Measurements from ENCODE around the gene SIGLEC6.

Gene SIGLEC6

GRCh38 chr19:51531349-51532315 is at the start of gene SIGLEC6:
TSS of gene SIGLEC6 (minus strand) at chr19:51531670. CDS start at chr19:51531648, 22 bp downstream.
- in situ Hi-C loops (cut with MboI; ENCODE audit: low sequenced_read_pairs): no loop called here

DNA sequence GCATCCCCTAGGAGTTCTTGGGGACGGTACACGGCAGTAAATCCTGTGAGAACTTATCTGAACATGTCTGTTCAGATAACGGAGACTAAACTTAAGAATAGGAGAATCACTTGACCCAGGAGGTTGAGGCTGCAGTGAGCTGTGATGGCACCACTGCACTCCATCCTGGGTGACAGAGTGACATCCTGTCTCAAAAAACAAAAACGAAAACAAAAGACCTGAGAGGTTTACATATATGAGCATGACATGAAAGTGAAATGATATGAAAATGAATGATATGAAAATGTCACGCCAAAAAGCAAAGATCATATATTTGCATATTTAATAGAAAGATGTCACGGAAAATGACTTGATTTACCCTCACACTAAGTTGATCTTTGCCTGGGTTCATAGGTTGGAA is 45.4 kb upstream of the SIGLEC6 start:
- in situ Hi-C loops (cut with MboI; ENCODE audit: low sequenced_read_pairs): no loop called here

- in situ Hi-C loops (cut with MboI; ENCODE audit: low sequenced_read_pairs): no loop called here
Observed at GRCh38 chr19:51573331-51573730, 41.9 kb upstream of the SIGLEC6 start.

GRCh38 chr19:51572908-51573307 is 41.4 kb upstream of the SIGLEC6 start:
- in situ Hi-C loops (cut with MboI; ENCODE audit: low sequenced_read_pairs): no loop called here

DNA sequence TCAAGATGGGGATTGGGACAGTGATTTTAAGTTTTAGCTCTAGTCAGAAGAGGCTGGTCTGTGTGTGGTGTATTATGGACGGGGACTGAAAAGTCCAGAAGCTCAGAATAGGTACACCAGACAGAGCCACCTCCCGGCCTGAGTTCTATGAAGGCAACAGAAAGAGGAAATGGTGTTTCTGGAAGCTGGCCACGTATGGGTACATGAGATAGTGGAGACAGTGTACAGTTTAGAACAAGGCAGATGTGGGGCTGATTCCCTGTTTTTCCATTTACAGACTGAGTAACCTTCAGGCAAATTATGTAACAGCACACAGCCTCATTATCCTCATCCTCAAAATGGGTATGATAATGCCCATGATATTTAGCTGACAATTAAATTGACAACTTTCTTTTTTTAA is 40.9 kb upstream of the SIGLEC6 start:
- in situ Hi-C loops (cut with MboI; ENCODE audit: low sequenced_read_pairs): no loop called here

- in situ Hi-C loops (cut with MboI; ENCODE audit: low sequenced_read_pairs): no loop called here
Observed at GRCh38 chr19:51571599-51571998, 40.1 kb upstream of the SIGLEC6 start.

DNA sequence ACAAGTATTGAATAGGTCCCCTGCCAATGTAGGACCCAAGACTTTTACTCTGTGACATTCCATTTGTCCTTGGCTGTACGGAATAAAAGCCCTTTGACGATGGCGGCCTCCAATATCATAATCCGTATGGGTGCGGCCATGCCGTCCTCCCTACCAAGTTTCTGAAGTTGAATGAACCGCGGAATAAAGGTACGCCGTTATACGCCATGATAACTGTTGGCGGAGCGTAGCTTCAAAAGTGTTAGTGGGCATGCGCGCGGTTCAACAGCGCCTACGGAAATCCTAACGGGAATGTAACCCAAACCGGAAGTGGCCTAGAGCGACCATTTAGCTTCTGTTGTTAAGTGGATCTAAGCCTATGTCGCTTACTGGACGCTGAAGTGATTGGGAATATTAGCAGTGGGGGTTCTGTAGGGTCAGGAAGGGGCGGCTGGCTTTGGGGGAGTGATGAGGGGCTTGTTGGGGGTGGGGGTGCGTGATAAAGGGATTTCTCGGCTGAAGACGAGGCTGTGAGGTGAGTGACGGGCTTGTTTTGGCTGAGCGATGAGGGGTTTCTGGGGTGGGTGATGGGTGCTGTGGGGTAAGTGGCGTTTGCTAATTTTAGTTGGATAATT is 39.6 kb upstream of the SIGLEC6 start, which contains the start of gene ZNF175:
TSS of gene ZNF175 (plus strand) at position 322 of the 614 bp plus-strand sequence. CDS start 2,047 bp downstream, outside the sequence.
- in situ Hi-C loops (cut with MboI; ENCODE audit: low sequenced_read_pairs): no loop called here

- in situ Hi-C loops (cut with MboI; ENCODE audit: low sequenced_read_pairs): no loop called here
Observed at GRCh38 chr19:51568456-51568855, 37.0 kb upstream of the SIGLEC6 start.

- in situ Hi-C loops (cut with MboI; ENCODE audit: low sequenced_read_pairs): no loop called here
Observed at GRCh38 chr19:51567583-51567982, 36.1 kb upstream of the SIGLEC6 start.

GRCh38 chr19:51566489-51567100 is 35.1 kb upstream of the SIGLEC6 start:
- in situ Hi-C loops (cut with MboI; ENCODE audit: low sequenced_read_pairs): no loop called here

DNA sequence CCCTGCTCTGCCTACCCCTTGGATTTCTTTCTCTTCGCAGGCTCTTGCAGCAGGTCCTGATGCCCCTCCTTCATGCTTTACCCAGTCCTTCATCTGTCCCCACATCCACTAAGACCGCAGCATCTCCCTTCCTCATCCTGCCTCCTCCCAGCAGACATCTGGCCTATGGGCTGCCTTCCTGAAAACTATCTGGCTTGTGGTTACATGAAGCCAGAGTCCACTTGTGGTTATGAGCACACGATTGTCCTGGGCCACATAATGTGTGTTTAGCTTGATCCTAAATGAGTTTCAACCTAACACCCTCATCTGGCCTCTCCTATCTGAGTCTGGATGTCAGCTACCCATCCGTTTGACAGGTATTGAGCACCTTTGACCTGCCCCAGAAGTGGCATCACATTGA is 34.1 kb upstream of the SIGLEC6 start:
- in situ Hi-C loops (cut with MboI; ENCODE audit: low sequenced_read_pairs): no loop called here

- in situ Hi-C loops (cut with MboI; ENCODE audit: low sequenced_read_pairs): no loop called here
Observed at GRCh38 chr19:51564791-51565190, 33.3 kb upstream of the SIGLEC6 start.

GRCh38 chr19:51560339-51560738 is 28.9 kb upstream of the SIGLEC6 start:
- in situ Hi-C loops (cut with MboI; ENCODE audit: low sequenced_read_pairs): no loop called here

DNA sequence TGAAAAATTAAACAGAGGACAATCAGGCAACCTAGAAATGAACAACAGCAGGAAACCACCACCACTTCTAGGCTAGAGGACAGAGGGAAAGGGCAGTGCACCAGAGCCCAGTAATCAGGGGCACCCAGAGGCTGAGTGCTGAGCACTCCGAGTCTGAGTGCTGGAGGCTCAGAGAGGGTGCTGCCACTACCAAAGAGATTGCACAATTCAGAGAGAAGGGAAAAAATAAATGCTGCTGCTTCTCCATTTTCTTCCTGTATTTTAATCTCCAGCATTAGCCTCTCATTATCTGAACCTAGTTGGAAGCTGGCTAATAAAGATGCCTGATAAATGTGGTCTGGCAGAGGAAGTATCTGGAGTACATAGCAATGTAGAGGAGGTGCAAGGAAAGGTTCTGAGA is 27.8 kb upstream of the SIGLEC6 start:
- in situ Hi-C loops (cut with MboI; ENCODE audit: low sequenced_read_pairs): no loop called here

GRCh38 chr19:51552996-51553725 is 21.7 kb upstream of the SIGLEC6 start:
- in situ Hi-C loops (cut with MboI; ENCODE audit: low sequenced_read_pairs): no loop called here

DNA sequence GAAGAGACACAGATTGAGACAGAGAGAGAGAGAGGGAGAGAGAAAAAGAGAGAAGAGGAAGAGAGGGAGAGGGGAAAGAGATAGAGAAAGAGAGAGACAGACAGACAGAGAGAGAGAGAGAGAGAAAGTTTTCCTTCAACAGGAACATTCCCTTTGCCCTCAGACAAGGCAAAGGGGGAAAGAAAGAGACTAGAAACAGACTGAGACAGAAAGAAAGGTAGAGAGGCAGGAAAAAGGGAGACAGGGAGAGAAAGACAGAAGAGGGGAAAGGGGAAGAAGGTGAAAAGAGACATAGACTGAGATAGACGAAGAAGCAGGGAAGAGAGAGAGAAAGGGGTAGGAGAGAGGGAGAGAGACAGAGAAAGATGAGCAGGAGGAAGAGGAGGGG is 21.1 kb upstream of the SIGLEC6 start:
- in situ Hi-C loops (cut with MboI; ENCODE audit: low sequenced_read_pairs): no loop called here

GRCh38 chr19:51551673-51552432 is 20.4 kb upstream of the SIGLEC6 start:
- in situ Hi-C loops (cut with MboI; ENCODE audit: low sequenced_read_pairs): no loop called here

- in situ Hi-C loops (cut with MboI; ENCODE audit: low sequenced_read_pairs): no loop called here
Observed at GRCh38 chr19:51550848-51551672, 19.6 kb upstream of the SIGLEC6 start.
